ENCODE measurements around the gene CEP95.
"Not testable (repeated sequence)": the region's sequence is repeated elsewhere in the genome, so short reads cannot be mapped to it uniquely, and the experiment has no call there.

CEP95 gene

GRCh38 chr17:64575431-64575830 is 68.7 kb downstream of the CEP95 start:
- no peak for DNase-seq

- DNase-seq: not testable (repeated sequence)
Observed at GRCh38 chr17:64577025-64577424, 70.2 kb downstream of the CEP95 start.

GRCh38 chr17:64579917-64580316 is 73.1 kb downstream of the CEP95 start:
- no peak for DNase-seq

GRCh38 chr17:64580384-64581315 is 73.9 kb downstream of the CEP95 start:
- DNase-seq: no peak

GRCh38 chr17:64583038-64583437 is 76.3 kb downstream of the CEP95 start:
- no peak for DNase-seq

GRCh38 chr17:64585146-64585545 is 78.4 kb downstream of the CEP95 start:
- no peak for DNase-seq
